ENCODE measurements around the gene KSR2.
"Not testable (repeated sequence)": the region's sequence is repeated elsewhere in the genome, so short reads cannot be mapped to it uniquely, and the experiment has no call there.

KSR2 gene

GRCh38 chr12:117830471-117830870 lies 138.3 kb downstream of the KSR2 start:
- Mint-ChIP-seq H3K27me3 (no peaks in the 10 kb centered on the region), H3K4me3 (no peak overlapping the region), H3K27ac (no peak overlapping the region), H3K9me3 (peaks cover 12% of the 10 kb centered on the region), H3K4me1 (ENCODE audit: low read depth) (no peaks in the 10 kb centered on the region), H3K36me3 (ENCODE audit: low read depth) (no peaks in the 10 kb centered on the region)
- intact Hi-C loops (cut with micrococcal nuclease) = no loop called here

- Mint-ChIP-seq H3K9me3 (peaks cover 12% of the 10 kb centered on the region), H3K4me1 (ENCODE audit: low read depth) (no peaks in the 10 kb centered on the region), H3K27ac (no peak overlapping the region), H3K36me3 (ENCODE audit: low read depth) (no peaks in the 10 kb centered on the region), H3K27me3 (no peaks in the 10 kb centered on the region), H3K4me3 (no peak overlapping the region)
- intact Hi-C loops (cut with micrococcal nuclease) = no loop called here
Measured at GRCh38 chr12:117829108-117829507, 139.7 kb downstream of the KSR2 start.

GRCh38 chr12:117827660-117828059 lies 141.1 kb downstream of the KSR2 start:
- no peaks in the 10 kb centered on the region for H3K36me3 Mint-ChIP-seq (ENCODE audit: low read depth)
- no peak overlapping the region for H3K27ac Mint-ChIP-seq
- H3K27me3 Mint-ChIP-seq = no peaks in the 10 kb centered on the region
- intact Hi-C loops (cut with micrococcal nuclease) = no loop called here
- no peaks in the 10 kb centered on the region for H3K4me1 Mint-ChIP-seq (ENCODE audit: low read depth)
- peaks cover 12% of the 10 kb centered on the region for H3K9me3 Mint-ChIP-seq
- no peak overlapping the region for H3K4me3 Mint-ChIP-seq

- Mint-ChIP-seq H3K27me3 (no peaks in the 10 kb centered on the region), H3K4me1 (ENCODE audit: low read depth) (no peaks in the 10 kb centered on the region), H3K4me3 (no peak overlapping the region), H3K27ac (no peak overlapping the region), H3K9me3 (peaks cover 12% of the 10 kb centered on the region), H3K36me3 (ENCODE audit: low read depth) (no peaks in the 10 kb centered on the region)
- intact Hi-C loops (cut with micrococcal nuclease) = no loop called here
Measured at GRCh38 chr12:117825827-117826226, 143.0 kb downstream of the KSR2 start.

- Mint-ChIP-seq H3K4me1 (ENCODE audit: low read depth) (no peaks in the 10 kb centered on the region), H3K27me3 (no peaks in the 10 kb centered on the region), H3K9me3 (no peaks in the 10 kb centered on the region), H3K4me3 (no peak overlapping the region), H3K27ac (no peak overlapping the region), H3K36me3 (ENCODE audit: low read depth) (no peaks in the 10 kb centered on the region)
- intact Hi-C loops (cut with micrococcal nuclease) = no loop called here
Measured at GRCh38 chr12:117821480-117822175, 147.2 kb downstream of the KSR2 start.

- intact Hi-C loops (cut with micrococcal nuclease) = no loop called here
- Mint-ChIP-seq H3K36me3 (ENCODE audit: low read depth) (no peaks in the 10 kb centered on the region), H3K27me3 (peaks cover 2% of the 10 kb centered on the region), H3K9me3 (no peaks in the 10 kb centered on the region), H3K4me3 (no peak overlapping the region), H3K4me1 (ENCODE audit: low read depth) (no peaks in the 10 kb centered on the region), H3K27ac (no peak overlapping the region)
Measured at GRCh38 chr12:117820216-117820907, 148.4 kb downstream of the KSR2 start.

GRCh38 chr12:117819160-117819559 lies 149.6 kb downstream of the KSR2 start:
- no peaks in the 10 kb centered on the region for H3K9me3 Mint-ChIP-seq
- H3K27ac Mint-ChIP-seq = no peak overlapping the region
- no peaks in the 10 kb centered on the region for H3K36me3 Mint-ChIP-seq (ENCODE audit: low read depth)
- H3K27me3 Mint-ChIP-seq = peaks cover 2% of the 10 kb centered on the region
- no peaks in the 10 kb centered on the region for H3K4me1 Mint-ChIP-seq (ENCODE audit: low read depth)
- H3K4me3 Mint-ChIP-seq = no peak overlapping the region
- intact Hi-C loops (cut with micrococcal nuclease) = no loop called here

GRCh38 chr12:117818400-117818799 lies 150.4 kb downstream of the KSR2 start:
- Mint-ChIP-seq H3K4me3 (no peak overlapping the region), H3K36me3 (ENCODE audit: low read depth) (no peaks in the 10 kb centered on the region), H3K4me1 (ENCODE audit: low read depth) (no peaks in the 10 kb centered on the region), H3K9me3 (no peaks in the 10 kb centered on the region), H3K27me3 (peaks cover 2% of the 10 kb centered on the region), H3K27ac (no peak overlapping the region)
- intact Hi-C loops (cut with micrococcal nuclease) = no loop called here

GRCh38 chr12:117809509-117809908 lies 159.3 kb downstream of the KSR2 start:
- no peak overlapping the region for H3K4me3 Mint-ChIP-seq
- H3K27ac Mint-ChIP-seq = no peak overlapping the region
- no peaks in the 10 kb centered on the region for H3K9me3 Mint-ChIP-seq
- no peaks in the 10 kb centered on the region for H3K4me1 Mint-ChIP-seq (ENCODE audit: low read depth)
- H3K36me3 Mint-ChIP-seq (ENCODE audit: low read depth) = no peaks in the 10 kb centered on the region
- intact Hi-C loops (cut with micrococcal nuclease) = no loop called here
- H3K27me3 Mint-ChIP-seq = peaks cover 6% of the 10 kb centered on the region

GRCh38 chr12:117807946-117808345 lies 160.8 kb downstream of the KSR2 start:
- Mint-ChIP-seq H3K27ac (no peak overlapping the region), H3K27me3 (peaks cover 6% of the 10 kb centered on the region), H3K36me3 (ENCODE audit: low read depth) (no peaks in the 10 kb centered on the region), H3K4me3 (no peak overlapping the region), H3K9me3 (no peaks in the 10 kb centered on the region), H3K4me1 (ENCODE audit: low read depth) (no peaks in the 10 kb centered on the region)
- intact Hi-C loops (cut with micrococcal nuclease) = no loop called here

- Mint-ChIP-seq H3K4me3 (no peak overlapping the region), H3K9me3 (no peaks in the 10 kb centered on the region), H3K36me3 (ENCODE audit: low read depth) (no peaks in the 10 kb centered on the region), H3K27ac (no peak overlapping the region), H3K4me1 (ENCODE audit: low read depth) (no peaks in the 10 kb centered on the region), H3K27me3 (peaks cover 4% of the 10 kb centered on the region)
- intact Hi-C loops (cut with micrococcal nuclease) = no loop called here
Measured at GRCh38 chr12:117807355-117807754, 161.4 kb downstream of the KSR2 start.

- intact Hi-C loops (cut with micrococcal nuclease) = no loop called here
- no peaks in the 10 kb centered on the region for H3K9me3 Mint-ChIP-seq
- H3K4me3 Mint-ChIP-seq = no peak overlapping the region
- H3K27me3 Mint-ChIP-seq = peaks cover 4% of the 10 kb centered on the region
- H3K27ac Mint-ChIP-seq = no peak overlapping the region
- no peaks in the 10 kb centered on the region for H3K36me3 Mint-ChIP-seq (ENCODE audit: low read depth)
- no peaks in the 10 kb centered on the region for H3K4me1 Mint-ChIP-seq (ENCODE audit: low read depth)
Measured at GRCh38 chr12:117805865-117806264, 162.9 kb downstream of the KSR2 start.

GRCh38 chr12:117803001-117803400 lies 165.8 kb downstream of the KSR2 start:
- intact Hi-C loops (cut with micrococcal nuclease) = no loop called here
- Mint-ChIP-seq H3K27me3 (peaks cover 2% of the 10 kb centered on the region), H3K27ac (no peak overlapping the region), H3K36me3 (ENCODE audit: low read depth) (no peaks in the 10 kb centered on the region), H3K4me1 (ENCODE audit: low read depth) (no peaks in the 10 kb centered on the region), H3K4me3 (no peak overlapping the region), H3K9me3 (no peaks in the 10 kb centered on the region)

- H3K27me3 Mint-ChIP-seq; intact Hi-C loops (cut with micrococcal nuclease); H3K9me3 Mint-ChIP-seq; H3K4me1 Mint-ChIP-seq (ENCODE audit: low read depth); H3K4me3 Mint-ChIP-seq; H3K27ac Mint-ChIP-seq; H3K36me3 Mint-ChIP-seq (ENCODE audit: low read depth): not testable (repeated sequence)
Measured at GRCh38 chr12:117800711-117801110, 168.1 kb downstream of the KSR2 start.

GRCh38 chr12:117797202-117797601 lies 171.6 kb downstream of the KSR2 start:
- Mint-ChIP-seq H3K36me3 (ENCODE audit: low read depth) (no peaks in the 10 kb centered on the region), H3K27ac (no peak overlapping the region), H3K4me3 (no peak overlapping the region), H3K27me3 (no peaks in the 10 kb centered on the region), H3K4me1 (ENCODE audit: low read depth) (no peaks in the 10 kb centered on the region), H3K9me3 (no peaks in the 10 kb centered on the region)
- intact Hi-C loops (cut with micrococcal nuclease) = no loop called here
